Liver (tissue), 9 donors: ENCODE data around the gene FAM13A. TPM values are rescaled to one million over a fixed set of nuclear protein-coding genes. Genes with fewer than 3 reads are reported as not detected.

Experiments
- DNase-seq: peaks from one replicate; pipeline ENCODE4 v3.0.0-alpha.2; 2017; ENCODE audit warnings: low spot score
- H3K27ac ChIP-seq, 2 donors: one replicate each; pipeline ENCODE4 v1.7.0; 2013; ENCODE audit warnings: inconsistent platforms in 2 of 2, low read length in 2 of 2, control low read depth in 1 of 2, low read depth in 1 of 2, mild to moderate bottlenecking in 1 of 2
- H3K27me3 ChIP-seq, 4 donors: one replicate each; pipeline versions ENCODE4 v1.6.1 to v1.7.0; 2013; ENCODE audit warnings: low read length in 3 of 4, inconsistent platforms in 1 of 4, mild to moderate bottlenecking in 1 of 4, moderate library complexity in 1 of 4; ENCODE audit not compliant: control insufficient read depth in 4 of 4, insufficient read depth in 4 of 4
- H3K36me3 ChIP-seq, 4 donors: one replicate each; pipeline versions ENCODE4 v1.6.1 to v1.7.0; 2013; ENCODE audit warnings: low read length in 3 of 4, mild to moderate bottlenecking in 3 of 4, low read depth in 1 of 4, moderate library complexity in 1 of 4; ENCODE audit not compliant: control insufficient read depth in 4 of 4, insufficient read depth in 3 of 4
- H3K4me1 ChIP-seq, 4 donors: one replicate each; pipeline versions ENCODE4 v1.6.1 to v1.7.0; 2013; ENCODE audit warnings: low read length in 3 of 4, mild to moderate bottlenecking in 3 of 4, moderate library complexity in 1 of 4; ENCODE audit not compliant: control insufficient read depth in 4 of 4, insufficient read depth in 4 of 4
- H3K4me3 ChIP-seq, 3 donors: one replicate each; pipeline versions ENCODE4 v1.6.1 to v1.7.0; 2013; ENCODE audit warnings: low read length in 3 of 3, control low read depth in 1 of 3, low read depth in 1 of 3, mild to moderate bottlenecking in 1 of 3
- H3K9ac ChIP-seq, 2 donors: one replicate each; pipeline ENCODE4 v1.7.0; 2013; ENCODE audit warnings: low read length in 2 of 2, mild to moderate bottlenecking in 2 of 2, moderate library complexity in 2 of 2, control low read depth in 1 of 2, low read depth in 1 of 2
- H3K9me3 ChIP-seq, 4 donors: one replicate each; pipeline versions ENCODE4 v1.6.1 to v1.7.0; 2013; ENCODE audit warnings: low read length in 3 of 4; ENCODE audit not compliant: control insufficient read depth in 4 of 4
- EGR1 ChIP-seq, 2 donors: IDR thresholded peaks; 2 replicates each; pipeline ENCODE4 v1.6.1; 2016 to 2018; ENCODE audit warnings: antibody characterized with exemption in 2 of 2, low read depth in 2 of 2
- FOXA1 ChIP-seq: IDR thresholded peaks from 2 replicates; pipeline ENCODE4 v1.6.1; 2016; ENCODE audit warnings: antibody characterized with exemption
- FOXA2 ChIP-seq: IDR thresholded peaks from 2 replicates; pipeline ENCODE4 v1.6.1; 2016; ENCODE audit warnings: antibody characterized with exemption
- GABPA ChIP-seq, 2 donors: IDR thresholded peaks in 1 of 2; conservative IDR thresholded peaks in 1 of 2; 2 replicates each; pipeline ENCODE4 v1.6.1; 2016; ENCODE audit warnings: antibody characterized with exemption in 2 of 2, mild to moderate bottlenecking in 1 of 2, moderate library complexity in 1 of 2
- HNF4A ChIP-seq, 2 donors: conservative IDR thresholded peaks; 2 replicates each; pipeline ENCODE4 v1.6.1; 2016; ENCODE audit warnings: antibody characterized with exemption in 2 of 2, mild to moderate bottlenecking in 2 of 2
- HNF4G ChIP-seq: IDR thresholded peaks from 2 replicates; pipeline ENCODE4 v1.6.1; 2016; ENCODE audit warnings: antibody characterized with exemption
- JUND ChIP-seq, 2 donors: IDR thresholded peaks; 2 replicates each; pipeline ENCODE4 v1.6.1; 2016; ENCODE audit warnings: antibody characterized with exemption in 2 of 2
- NR2F2 ChIP-seq: IDR thresholded peaks from 2 replicates; pipeline ENCODE4 v1.6.1; 2016; ENCODE audit warnings: antibody characterized with exemption
- RAD21 ChIP-seq, 2 donors: IDR thresholded peaks; 2 replicates each; pipeline ENCODE4 v1.6.1; 2016; ENCODE audit warnings: antibody characterized with exemption in 2 of 2, mild to moderate bottlenecking in 2 of 2
- RXRA ChIP-seq, 2 donors: IDR thresholded peaks; 2 replicates each; pipeline ENCODE4 v1.6.1; 2017 to 2018; ENCODE audit warnings: antibody characterized with exemption in 2 of 2, mild to moderate bottlenecking in 1 of 2
- SP1 ChIP-seq: IDR thresholded peaks from 2 replicates; pipeline ENCODE4 v1.6.1; 2018; ENCODE audit warnings: antibody characterized with exemption, mild to moderate bottlenecking
- TAF1 ChIP-seq: conservative IDR thresholded peaks from 2 replicates; pipeline ENCODE4 v1.6.1; 2016; ENCODE audit warnings: antibody characterized with exemption, mild to moderate bottlenecking
- YY1 ChIP-seq: IDR thresholded peaks from 2 replicates; pipeline ENCODE4 v1.6.1; 2016; ENCODE audit warnings: antibody characterized with exemption, mild to moderate bottlenecking
- WGBS: extraction: QIAGEN DNeasy Blood & Tissue Kit; methylation state at CpG from one replicate; pipeline ENCODE4 v1.1.7; 2013; 5-methylcytosine and 5-hydroxymethylcytosine counted together
- polyA plus RNA-seq, 2 donors: library from polyadenylated mRNA; stranded (reverse) in 1 of 2; unstranded in 1 of 2; fragments of 200-250 nt in 1 of 2; fragments of >200 nt in 1 of 2; fragmentation: Nextera tagmentation in 1 of 2; extraction: Ambion mirVana in 1 of 2; gene quantifications; one replicate each; pipeline versions ENCODE4 v1.2.1 to v1.2.3, GENCODE V29; 2013 to 2015
- total RNA-seq, 2 donors: library from RNA; depleted of rRNA; stranded (reverse); fragments of >200 nt; gene quantifications; one replicate each; pipeline ENCODE4 v1.2.3, GENCODE V29; 2014
- TF ChIP-seq, protein P1 (sequence below): IDR thresholded peaks from 2 replicates; pipeline ENCODE4 v1.6.1; 2016; ENCODE audit warnings: antibody characterized with exemption
- TF ChIP-seq, protein P2 (sequence below): IDR thresholded peaks from 2 replicates; pipeline ENCODE4 v1.6.1; 2016; ENCODE audit warnings: antibody characterized with exemption, mild to moderate bottlenecking
- TF ChIP-seq, protein P3 (sequence below): IDR thresholded peaks from 2 replicates; pipeline ENCODE4 v1.6.1; 2016; ENCODE audit warnings: antibody characterized with exemption
- TF ChIP-seq, protein P4 (sequence below): IDR thresholded peaks from 2 replicates; pipeline ENCODE4 v1.6.1; 2016; ENCODE audit warnings: antibody characterized with exemption
- TF ChIP-seq, protein P5 (sequence below): fragments of 150-350 bp; IDR thresholded peaks from 2 replicates; pipeline ENCODE4 v1.5.1; 2017; ENCODE audit warnings: improper control_type of control experiment, low read depth, low read length; ENCODE audit not compliant: missing input control
- donor health status: healthy.
- donor health status: healthy.
- donor health status: healthy.
- donor health status: healthy.
- donor health status: healthy.

The FAM13A gene
- total and polyA plus RNA-seq, 4 donors = 14.9 to 52.9 (median 27.6) TPM

DNA sequence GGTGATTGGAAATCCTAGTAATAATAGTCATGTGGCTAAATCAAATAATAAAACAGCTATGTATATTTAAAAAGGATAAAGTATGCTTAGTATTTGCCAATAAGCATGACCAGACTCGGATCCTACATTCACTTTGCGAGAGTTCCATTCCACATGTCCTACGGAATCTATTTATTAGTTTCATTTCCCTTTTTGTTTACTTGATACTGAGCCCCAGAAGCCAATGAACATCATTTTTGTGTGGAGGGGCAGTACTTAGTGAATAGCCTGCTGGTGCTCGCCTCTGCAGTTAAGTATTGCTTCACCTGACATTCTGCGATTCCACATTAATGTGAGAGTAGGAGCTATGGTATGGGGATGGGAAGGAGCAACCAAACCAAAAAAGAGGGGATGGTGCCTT is 300.8 kb downstream of the FAM13A start:
- H3K36me3 ChIP-seq = no peaks in the 10 kb centered on the region
- H3K9me3 ChIP-seq = no peaks in the 10 kb centered on the region
- peak overlapping the region; percentile 3 to 28 (median 13) for H3K4me3 ChIP-seq
- H3K4me1 ChIP-seq = peaks cover 2 to 60% (median 46%) of the 10 kb centered on the region in 4 donors
- peak overlapping the region in 1 of 2 donors; percentile 87 for H3K9ac ChIP-seq
- H3K27me3 ChIP-seq = no peaks in the 10 kb centered on the region
- peak overlapping the region; percentile 71 to 86 for H3K27ac ChIP-seq
- WGBS = 31% methylated on average over 5 of the region's 5 CpGs
- no peak for DNase-seq
- TF ChIP-seq, protein P1, sequence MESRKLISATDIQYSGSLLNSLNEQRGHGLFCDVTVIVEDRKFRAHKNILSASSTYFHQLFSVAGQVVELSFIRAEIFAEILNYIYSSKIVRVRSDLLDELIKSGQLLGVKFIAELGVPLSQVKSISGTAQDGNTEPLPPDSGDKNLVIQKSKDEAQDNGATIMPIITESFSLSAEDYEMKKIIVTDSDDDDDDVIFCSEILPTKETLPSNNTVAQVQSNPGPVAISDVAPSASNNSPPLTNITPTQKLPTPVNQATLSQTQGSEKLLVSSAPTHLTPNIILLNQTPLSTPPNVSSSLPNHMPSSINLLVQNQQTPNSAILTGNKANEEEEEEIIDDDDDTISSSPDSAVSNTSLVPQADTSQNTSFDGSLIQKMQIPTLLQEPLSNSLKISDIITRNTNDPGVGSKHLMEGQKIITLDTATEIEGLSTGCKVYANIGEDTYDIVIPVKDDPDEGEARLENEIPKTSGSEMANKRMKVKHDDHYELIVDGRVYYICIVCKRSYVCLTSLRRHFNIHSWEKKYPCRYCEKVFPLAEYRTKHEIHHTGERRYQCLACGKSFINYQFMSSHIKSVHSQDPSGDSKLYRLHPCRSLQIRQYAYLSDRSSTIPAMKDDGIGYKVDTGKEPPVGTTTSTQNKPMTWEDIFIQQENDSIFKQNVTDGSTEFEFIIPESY = peak; percentile 30
- TF ChIP-seq, protein P2, sequence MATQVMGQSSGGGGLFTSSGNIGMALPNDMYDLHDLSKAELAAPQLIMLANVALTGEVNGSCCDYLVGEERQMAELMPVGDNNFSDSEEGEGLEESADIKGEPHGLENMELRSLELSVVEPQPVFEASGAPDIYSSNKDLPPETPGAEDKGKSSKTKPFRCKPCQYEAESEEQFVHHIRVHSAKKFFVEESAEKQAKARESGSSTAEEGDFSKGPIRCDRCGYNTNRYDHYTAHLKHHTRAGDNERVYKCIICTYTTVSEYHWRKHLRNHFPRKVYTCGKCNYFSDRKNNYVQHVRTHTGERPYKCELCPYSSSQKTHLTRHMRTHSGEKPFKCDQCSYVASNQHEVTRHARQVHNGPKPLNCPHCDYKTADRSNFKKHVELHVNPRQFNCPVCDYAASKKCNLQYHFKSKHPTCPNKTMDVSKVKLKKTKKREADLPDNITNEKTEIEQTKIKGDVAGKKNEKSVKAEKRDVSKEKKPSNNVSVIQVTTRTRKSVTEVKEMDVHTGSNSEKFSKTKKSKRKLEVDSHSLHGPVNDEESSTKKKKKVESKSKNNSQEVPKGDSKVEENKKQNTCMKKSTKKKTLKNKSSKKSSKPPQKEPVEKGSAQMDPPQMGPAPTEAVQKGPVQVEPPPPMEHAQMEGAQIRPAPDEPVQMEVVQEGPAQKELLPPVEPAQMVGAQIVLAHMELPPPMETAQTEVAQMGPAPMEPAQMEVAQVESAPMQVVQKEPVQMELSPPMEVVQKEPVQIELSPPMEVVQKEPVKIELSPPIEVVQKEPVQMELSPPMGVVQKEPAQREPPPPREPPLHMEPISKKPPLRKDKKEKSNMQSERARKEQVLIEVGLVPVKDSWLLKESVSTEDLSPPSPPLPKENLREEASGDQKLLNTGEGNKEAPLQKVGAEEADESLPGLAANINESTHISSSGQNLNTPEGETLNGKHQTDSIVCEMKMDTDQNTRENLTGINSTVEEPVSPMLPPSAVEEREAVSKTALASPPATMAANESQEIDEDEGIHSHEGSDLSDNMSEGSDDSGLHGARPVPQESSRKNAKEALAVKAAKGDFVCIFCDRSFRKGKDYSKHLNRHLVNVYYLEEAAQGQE = peak; percentile 85
- TF ChIP-seq RAD21 (IDR thresholded peaks at IDR 0.05) (peak; percentile 12 to 59), YY1 (peak; percentile 75), FOXA2 (no peak), RXRA (IDR thresholded peaks at IDR 0.05) (peak; percentile 23 to 45), HNF4G (no peak), SP1 (peak; percentile 74), JUND (IDR thresholded peaks at IDR 0.05) (no peak), FOXA1 (no peak), HNF4A (conservative IDR thresholded peaks at IDR 0.05) (peak; percentile 42 to 50), NR2F2 (no peak), EGR1 (IDR thresholded peaks at IDR 0.05; ENCODE audit: low read depth in 2 of 2) (no peak), GABPA (IDR thresholded peaks at IDR 0.05 in 1 of 2, conservative IDR thresholded peaks at IDR 0.05 in 1 of 2) (peak in 1 of 2 donors; percentile 24), TAF1 (peak; percentile 68)
- TF ChIP-seq, protein P3, sequence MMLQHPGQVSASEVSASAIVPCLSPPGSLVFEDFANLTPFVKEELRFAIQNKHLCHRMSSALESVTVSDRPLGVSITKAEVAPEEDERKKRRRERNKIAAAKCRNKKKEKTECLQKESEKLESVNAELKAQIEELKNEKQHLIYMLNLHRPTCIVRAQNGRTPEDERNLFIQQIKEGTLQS = no peak
- TF ChIP-seq, protein P4, sequence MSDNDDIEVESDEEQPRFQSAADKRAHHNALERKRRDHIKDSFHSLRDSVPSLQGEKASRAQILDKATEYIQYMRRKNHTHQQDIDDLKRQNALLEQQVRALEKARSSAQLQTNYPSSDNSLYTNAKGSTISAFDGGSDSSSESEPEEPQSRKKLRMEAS = peak; percentile 39
- TF ChIP-seq, protein P5, sequence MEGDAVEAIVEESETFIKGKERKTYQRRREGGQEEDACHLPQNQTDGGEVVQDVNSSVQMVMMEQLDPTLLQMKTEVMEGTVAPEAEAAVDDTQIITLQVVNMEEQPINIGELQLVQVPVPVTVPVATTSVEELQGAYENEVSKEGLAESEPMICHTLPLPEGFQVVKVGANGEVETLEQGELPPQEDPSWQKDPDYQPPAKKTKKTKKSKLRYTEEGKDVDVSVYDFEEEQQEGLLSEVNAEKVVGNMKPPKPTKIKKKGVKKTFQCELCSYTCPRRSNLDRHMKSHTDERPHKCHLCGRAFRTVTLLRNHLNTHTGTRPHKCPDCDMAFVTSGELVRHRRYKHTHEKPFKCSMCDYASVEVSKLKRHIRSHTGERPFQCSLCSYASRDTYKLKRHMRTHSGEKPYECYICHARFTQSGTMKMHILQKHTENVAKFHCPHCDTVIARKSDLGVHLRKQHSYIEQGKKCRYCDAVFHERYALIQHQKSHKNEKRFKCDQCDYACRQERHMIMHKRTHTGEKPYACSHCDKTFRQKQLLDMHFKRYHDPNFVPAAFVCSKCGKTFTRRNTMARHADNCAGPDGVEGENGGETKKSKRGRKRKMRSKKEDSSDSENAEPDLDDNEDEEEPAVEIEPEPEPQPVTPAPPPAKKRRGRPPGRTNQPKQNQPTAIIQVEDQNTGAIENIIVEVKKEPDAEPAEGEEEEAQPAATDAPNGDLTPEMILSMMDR = no peak
